ENCODE results near the gene FAM20C.

GRCh38 chr7:280461-280860 is 88.1 kb downstream of the FAM20C start:
- TF ChIP-seq SUZ12 (IDR thresholded peaks at IDR 0.05; ENCODE audit: unreplicated experiment) (no peak), NBN (IDR thresholded peaks at IDR 0.05) (no peak), CEBPB (IDR thresholded peaks at IDR 0.05; ENCODE audit: borderline replicate concordance in 1 of 2, low read depth in 2 of 2, low read length in 2 of 2) (no peak), SMC3 (IDR thresholded peaks at IDR 0.05; ENCODE audit: borderline replicate concordance, low read length) (no peak), PBX3 (IDR thresholded peaks at IDR 0.05; ENCODE audit: insufficient replicate concordance, low read depth, low read length) (no peak), CTCF (IDR thresholded peaks at IDR 0.05 in 2 of 3, conservative IDR thresholded peaks at IDR 0.05 in 1 of 3; ENCODE audit: control insufficient read depth in 2 of 3, extremely low read depth in 1 of 3, insufficient read depth in 1 of 3, low read depth in 3 of 3, low read length in 3 of 3) (no peak), POLR2AphosphoS5 (IDR thresholded peaks at IDR 0.05; ENCODE audit: low read length) (no peak), RBBP5 (conservative IDR thresholded peaks at IDR 0.05) (no peak), EZH2 (IDR thresholded peaks at IDR 0.05; ENCODE audit: borderline replicate concordance, control insufficient read depth, low read depth, low read length) (no peak), STAT3 (IDR thresholded peaks at IDR 0.05; ENCODE audit: low read depth, low read length) (no peak), EP300 (IDR thresholded peaks at IDR 0.05; ENCODE audit: borderline replicate concordance in 1 of 2, control insufficient read depth in 1 of 2, low read depth in 2 of 2, low read length in 2 of 2) (no peak), FOS (IDR thresholded peaks at IDR 0.05; ENCODE audit: borderline replicate concordance, extremely low read depth, insufficient read length) (no peak)
- TF ChIP-seq, protein P1, sequence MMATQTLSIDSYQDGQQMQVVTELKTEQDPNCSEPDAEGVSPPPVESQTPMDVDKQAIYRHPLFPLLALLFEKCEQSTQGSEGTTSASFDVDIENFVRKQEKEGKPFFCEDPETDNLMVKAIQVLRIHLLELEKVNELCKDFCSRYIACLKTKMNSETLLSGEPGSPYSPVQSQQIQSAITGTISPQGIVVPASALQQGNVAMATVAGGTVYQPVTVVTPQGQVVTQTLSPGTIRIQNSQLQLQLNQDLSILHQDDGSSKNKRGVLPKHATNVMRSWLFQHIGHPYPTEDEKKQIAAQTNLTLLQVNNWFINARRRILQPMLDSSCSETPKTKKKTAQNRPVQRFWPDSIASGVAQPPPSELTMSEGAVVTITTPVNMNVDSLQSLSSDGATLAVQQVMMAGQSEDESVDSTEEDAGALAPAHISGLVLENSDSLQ (IDR thresholded peaks at IDR 0.05), result no peak
